ENCODE measurements around the gene HLA-DMB.

HLA-DMB gene

GRCh38 chr6:32908897-32909296, 31.9 kb downstream of the HLA-DMB start:
- DNase-seq (ENCODE audit: low read depth), result no peak

GRCh38 chr6:32906539-32906938, 34.3 kb downstream of the HLA-DMB start:
- DNase-seq (ENCODE audit: low read depth), result peak; percentile 27

DNA sequence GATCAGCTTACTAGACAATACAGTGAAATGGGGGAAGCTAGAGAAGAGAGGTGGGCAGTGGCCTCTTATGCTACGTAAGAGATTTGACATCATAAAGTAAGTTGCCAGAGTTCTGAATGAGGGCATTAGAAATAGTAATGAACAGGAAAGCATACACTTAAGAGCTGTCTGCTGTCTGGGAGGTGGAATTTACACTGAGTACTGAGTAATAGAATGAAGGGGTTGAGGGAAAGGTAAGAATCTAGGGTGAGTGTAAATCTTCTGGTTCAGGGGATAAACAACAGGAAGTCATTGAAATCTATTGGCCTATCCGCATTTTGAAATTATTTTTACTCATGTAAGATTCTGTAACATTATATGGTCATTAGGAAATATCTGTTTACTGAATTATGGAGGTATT, 35.8 kb downstream of the HLA-DMB start:
- DNase-seq (ENCODE audit: low read depth), result no peak

- no peak for DNase-seq (ENCODE audit: low read depth)
These were observed 36.9 kb downstream of the HLA-DMB start for GRCh38 chr6:32903952-32904351.

GRCh38 chr6:32895006-32895345, 45.9 kb downstream of the HLA-DMB start:
- DNase-seq (ENCODE audit: low read depth), result no peak

DNA sequence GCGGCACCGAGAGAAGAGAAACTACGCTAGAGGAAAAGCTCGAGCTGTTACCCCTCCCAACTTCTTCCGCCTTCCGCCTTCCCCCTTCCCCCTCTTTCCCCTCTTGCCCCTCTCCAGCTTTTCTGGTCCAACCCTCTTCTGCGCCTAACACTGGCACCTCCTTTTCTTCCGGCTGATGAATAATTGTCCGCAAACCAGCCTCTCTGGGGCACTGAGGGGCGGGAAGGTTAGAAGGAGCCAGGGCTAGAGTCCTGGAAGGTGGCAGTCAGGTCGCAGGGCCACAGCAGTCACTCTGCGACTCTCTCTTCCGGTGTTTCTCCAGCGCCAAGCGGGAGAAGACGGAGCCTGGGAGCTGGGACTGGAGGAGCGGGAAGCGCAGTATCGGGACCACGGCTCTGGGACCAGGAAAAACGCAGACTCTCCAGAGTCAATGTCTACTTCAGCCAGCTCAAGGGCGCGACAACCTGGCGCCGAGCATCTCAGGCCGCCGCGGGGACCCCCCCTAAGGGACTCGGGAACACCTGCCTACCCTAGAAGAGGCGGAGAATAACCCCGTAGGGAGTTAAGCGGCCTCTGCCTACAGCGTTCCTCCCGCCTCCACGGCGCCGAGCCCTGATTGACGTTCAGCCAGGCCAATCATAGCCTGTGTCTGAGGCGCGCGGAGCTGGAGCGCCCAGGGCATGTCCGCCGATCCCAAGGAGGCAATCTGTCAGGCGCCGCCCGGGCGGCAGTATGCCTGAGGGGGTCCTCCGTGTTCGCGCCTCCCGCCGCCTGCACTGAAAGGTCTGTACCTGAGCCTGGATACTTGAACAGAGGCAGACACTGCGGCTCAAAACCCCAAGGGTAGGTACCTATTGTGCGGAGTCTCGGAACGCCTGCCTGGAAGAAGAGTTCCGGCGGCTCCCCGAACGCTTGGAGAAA, 46.5 kb downstream of the HLA-DMB start:
- DNase-seq (ENCODE audit: low read depth), result peak; percentile 60

DNA sequence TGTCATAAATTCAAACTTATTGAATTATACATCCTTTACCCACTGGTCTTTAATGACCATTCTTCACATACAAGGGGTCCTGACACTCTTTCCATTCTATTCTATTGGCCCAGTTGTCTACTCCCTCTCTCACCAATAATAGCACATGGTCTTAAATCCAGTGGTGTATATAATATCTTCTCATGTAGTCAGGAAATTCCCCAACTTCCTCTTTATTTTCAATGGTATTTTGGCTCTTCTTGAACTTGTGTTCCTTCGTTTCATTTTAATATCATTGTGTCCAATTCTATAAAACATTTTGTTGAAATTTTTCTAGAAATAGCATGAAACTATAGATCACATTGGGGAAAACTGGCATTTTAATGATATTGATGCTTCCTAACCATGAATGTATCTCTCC, 50.0 kb downstream of the HLA-DMB start:
- no peak for DNase-seq (ENCODE audit: low read depth)

GRCh38 chr6:32889533-32889932, 51.3 kb downstream of the HLA-DMB start:
- no peak for DNase-seq (ENCODE audit: low read depth)

- no peak for DNase-seq (ENCODE audit: low read depth)
These were observed 52.3 kb downstream of the HLA-DMB start for GRCh38 chr6:32888576-32888975.

GRCh38 chr6:32887616-32888015, 53.2 kb downstream of the HLA-DMB start:
- no peak for DNase-seq (ENCODE audit: low read depth)

- DNase-seq (ENCODE audit: low read depth), result peak; percentile 20
These were observed 54.0 kb downstream of the HLA-DMB start for GRCh38 chr6:32886681-32887383.

GRCh38 chr6:32885698-32886286, 55.0 kb downstream of the HLA-DMB start:
- DNase-seq (ENCODE audit: low read depth), result peak; percentile 34
